Epidermal melanocyte (primary cell): Measurements from ENCODE around the gene ZNF587.
"Not testable (repeated sequence)": the region's sequence is repeated elsewhere in the genome, so short reads cannot be mapped to it uniquely, and the experiment has no call there.

ENCODE experiments used
- DNase-seq: peaks from one replicate; pipeline ENCODE4 v3.0.0; 2011; ENCODE audit warnings: low spot score; ENCODE audit not compliant: insufficient read length

Gene ZNF587

DNA sequence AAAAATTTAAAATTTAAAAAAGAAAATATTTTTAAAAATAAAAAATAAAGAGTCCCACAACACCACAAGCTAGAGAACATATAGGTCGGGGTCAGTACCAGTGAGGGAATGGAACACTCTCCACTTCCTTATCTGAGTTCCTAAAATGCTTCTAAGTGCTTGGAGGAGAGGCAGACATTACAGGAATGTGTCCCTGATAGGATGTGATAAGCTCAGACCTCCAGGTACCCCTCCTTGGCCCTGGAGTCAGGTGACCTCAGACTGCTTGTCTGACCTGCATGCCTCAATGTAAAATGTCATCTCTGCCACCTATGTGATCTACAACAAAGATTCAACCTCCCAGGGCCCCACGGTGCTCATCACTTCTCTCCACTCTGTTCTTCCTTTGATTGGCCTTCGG lies 36.4 kb downstream of the ZNF587 start:
- no peak for DNase-seq

DNA sequence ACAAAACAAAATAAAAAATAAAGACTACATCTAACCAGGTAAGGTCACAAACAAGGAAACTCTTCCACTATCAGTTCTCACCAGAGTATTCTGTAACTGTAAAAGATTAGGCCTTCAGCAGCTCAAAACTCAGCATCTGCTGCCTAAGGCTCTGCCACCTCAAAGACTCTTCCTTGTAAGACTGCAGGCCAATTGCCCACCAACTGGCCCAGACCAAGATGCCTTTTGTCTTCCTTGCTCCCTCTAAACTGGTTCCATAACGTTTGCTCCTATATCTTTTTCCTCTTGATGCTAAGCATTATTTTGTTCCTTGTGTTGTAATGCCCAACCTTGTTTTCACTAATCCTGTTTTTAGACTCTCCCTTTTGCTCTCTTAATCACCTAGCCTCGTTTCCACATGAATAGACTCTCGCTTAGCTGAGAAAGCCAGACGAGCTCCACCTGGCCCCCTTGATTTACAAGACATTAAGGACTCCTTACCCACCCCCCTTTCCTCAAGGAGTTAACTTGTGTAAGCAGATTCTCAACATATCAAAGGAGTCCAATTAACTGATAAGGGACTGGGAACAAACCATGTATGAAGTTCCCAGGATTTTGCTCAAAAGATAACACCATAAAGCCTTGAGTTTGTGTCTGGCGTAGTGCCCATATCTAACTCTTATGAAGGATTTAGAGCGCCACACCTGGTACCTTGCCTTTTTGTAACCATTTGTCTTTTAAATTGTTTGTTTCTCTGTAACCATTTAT lies 37.7 kb downstream of the ZNF587 start:
- no peak for DNase-seq

DNA sequence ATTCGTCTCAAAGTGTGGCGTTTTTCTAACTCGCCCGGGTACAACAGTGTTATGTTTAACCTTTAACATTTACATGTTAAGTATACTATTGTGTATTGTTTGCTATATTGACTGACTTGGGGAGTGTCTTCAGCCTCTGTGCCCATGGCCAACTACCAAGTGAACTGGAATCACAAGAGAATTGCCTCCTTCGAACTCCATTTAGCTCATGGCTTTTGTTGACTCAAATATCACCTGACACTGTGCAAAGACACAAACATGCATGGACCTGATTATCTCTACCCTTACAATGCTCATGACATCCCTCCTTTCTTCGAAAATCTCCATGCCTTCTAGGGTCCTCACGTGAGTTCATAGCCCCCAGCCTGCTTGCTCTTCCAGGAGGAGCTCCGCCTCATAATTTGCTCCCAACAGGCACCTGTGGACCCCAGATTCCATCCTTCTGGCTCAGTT lies 38.5 kb downstream of the ZNF587 start:
- no peak for DNase-seq

DNA sequence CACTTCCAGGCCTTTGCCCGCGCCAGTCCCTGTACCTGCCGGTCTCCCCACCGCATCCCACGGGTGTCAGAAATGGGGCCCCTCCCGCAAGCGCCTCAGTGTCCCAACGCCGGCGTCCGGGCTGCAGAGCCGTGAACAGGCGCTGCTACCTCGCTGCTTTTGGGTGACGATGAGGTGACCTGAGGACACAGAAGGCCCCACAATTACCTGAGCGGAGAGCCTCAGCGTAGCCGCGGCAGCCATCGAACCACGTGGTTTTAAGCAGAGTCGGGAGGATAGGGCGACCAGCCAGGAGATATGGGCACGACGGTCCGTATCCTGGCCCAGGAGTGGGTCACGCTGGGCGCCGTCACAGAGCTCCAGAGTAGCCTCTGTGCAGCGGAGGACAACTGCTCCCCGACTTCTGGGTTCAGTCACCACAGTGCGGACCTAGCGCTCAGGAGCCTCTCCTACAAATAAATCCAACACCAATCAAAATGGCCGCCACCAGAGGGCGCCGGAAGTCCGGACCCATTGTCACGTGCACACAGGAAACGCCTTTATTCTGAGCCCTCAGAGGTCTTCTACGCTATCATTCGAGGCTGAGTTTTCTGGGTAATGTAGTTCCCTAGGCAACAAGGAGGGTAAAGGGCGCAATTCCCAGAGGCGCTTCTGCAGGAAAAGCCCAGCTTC lies 39.0 kb downstream of the ZNF587 start, which contains the start of gene ZNF814:
TSS of gene ZNF814 (minus strand) at position 478 of the 672 bp plus-strand sequence. CDS start at position 243, 235 bp downstream.
- peak; percentile 65 for DNase-seq

DNA sequence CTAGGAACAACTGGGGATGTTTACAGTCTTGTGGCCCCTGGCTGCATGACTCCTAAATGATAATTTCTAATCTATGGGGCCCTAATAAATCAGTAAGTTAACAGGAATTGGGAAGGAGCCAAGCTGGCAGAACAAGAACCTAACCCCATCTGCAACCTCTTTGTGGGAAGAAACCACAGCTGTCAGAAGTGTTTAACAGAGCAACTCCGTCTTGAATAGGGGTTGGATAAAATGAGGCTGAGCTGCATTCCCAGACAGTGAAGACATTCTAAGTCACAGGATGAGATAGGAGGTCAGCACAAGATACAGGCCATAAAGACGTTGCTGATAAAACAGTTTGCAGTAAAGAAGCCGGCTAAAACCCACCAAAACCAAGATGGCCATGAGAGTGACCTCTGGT lies 41.0 kb downstream of the ZNF587 start:
- not testable (repeated sequence) for DNase-seq

DNA sequence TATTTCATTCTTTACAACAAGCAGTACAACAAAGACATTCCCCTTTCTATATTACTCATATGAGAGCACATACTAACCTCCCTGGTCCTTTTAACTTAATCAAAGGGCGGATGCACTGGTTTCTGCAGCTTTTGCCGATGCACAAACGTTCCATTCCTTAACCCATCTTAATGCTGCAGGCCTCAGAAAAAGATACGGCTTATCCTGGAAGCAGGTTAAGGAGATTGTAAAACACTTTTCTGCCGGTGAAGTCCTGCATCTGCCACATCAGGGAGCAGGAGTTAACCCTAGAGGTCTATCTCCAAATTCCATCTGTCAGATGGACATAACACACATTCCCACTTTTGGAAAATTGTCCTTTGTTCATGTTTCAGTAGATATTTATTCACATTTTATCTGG lies 50.7 kb downstream of the ZNF587 start:
- DNase-seq, result no peak

DNA sequence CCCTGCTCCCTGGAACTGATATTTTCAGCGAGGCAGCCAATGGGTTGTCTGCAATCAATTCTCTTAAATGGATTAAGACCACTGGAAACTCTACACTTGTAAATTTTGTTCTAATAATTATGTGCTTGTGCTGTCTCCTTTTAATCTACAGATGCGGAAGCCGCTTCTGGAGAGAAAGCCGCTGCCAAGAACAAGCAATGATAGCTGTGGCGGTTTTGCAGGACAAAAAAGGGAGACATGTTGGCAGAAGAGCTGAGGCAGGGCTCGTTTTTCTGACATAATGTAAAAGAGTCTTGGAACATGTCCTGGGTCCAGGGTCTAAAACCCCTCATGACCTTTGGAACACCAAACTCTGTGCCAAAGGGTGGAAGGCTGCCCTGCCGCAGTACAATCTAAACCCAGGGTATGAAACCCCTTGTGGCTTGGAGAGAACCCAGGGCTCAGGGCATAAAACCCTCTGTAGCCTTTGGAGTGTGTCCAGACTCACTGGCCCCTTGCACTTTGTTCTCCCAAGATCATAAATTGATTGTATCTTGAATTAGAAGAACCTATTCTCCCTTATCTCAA lies 54.0 kb downstream of the ZNF587 start:
- DNase-seq, result no peak

DNA sequence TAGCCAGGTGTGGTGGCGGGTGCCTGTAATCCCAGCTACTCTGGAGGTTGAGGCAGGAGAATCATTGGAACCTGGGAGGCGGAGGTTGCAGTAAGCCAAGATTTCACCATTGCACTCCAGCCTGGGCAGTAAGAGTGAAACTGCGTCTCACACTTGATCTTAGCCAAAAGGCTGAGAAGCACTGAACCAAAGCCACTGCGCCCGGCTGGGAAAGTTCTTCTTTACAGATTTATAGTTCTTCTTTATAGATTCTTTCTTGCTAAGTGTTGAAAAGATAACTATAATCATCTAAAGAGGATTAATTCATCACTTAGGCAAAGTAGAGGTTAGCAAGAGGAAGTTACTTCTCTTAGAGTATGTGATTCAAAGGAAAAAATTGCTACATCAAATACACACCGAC lies 55.6 kb downstream of the ZNF587 start:
- no peak for DNase-seq

DNA sequence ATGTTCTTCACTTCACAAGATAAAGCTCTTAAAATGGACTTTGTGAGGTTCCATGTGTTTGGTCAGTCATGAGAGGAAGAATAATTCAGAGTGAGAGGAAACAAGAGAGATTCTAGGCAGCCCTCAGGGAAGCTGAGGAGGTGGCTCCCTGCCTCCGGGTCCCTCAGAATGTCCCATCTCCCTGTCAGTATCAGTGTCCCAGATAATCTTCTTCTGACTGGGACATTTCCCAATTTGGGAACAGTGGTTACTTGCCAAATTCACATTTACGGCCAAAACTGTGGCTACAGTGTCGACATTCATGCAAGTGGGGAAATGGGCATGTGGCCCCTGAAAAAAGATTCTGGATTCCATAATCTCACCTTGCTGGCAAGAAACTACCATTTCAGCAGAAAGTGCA lies 57.7 kb downstream of the ZNF587 start:
- DNase-seq, result no peak

DNA sequence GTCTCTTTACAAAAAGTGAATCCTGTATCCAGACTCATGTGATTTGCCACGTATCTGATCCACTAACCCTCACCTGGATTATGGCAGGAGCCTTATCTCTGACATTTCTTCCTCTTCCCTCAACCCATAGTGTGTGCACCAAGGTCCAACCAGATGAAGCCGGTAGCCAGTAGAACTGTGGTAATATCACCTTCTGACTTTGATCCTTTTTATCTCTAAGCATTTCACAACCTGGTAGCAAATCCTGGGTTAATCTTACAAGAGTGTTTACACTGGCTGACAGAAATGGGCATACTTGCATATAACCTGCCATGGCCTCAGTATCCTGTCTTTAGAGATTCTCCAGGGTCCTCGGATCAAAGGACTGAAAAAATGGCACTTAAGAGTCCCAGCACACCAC lies 64.9 kb downstream of the ZNF587 start:
- no peak for DNase-seq
